ENCODE results near the gene MYF6. TPM values are rescaled to one million over a fixed set of nuclear protein-coding genes. Genes with fewer than 3 reads are reported as not detected.

Gene MYF6
- total RNA-seq, 1 donor from 2014 or later = 119 TPM

GRCh38 chr12:80754274-80754673 is 46.8 kb downstream of the MYF6 start:
- DNase-seq (ENCODE audit: low read depth) = no peak

GRCh38 chr12:80756875-80757274 is 49.4 kb downstream of the MYF6 start:
- DNase-seq (ENCODE audit: low read depth) = peak; percentile 54

Other genes starting within 250 kb of the MYF6 start
- 87.5 and 101 TPM in 2 replicates for gene MYF5, start 9.3 kb downstream of the MYF6 start, total RNA-seq
- 0.21 and 0.26 TPM in 2 replicates for gene LIN7A, start 230.3 kb downstream of the MYF6 start, total RNA-seq

Data from myocyte (in vitro differentiated cells).